Myocyte (in vitro differentiated cells): ENCODE measurements around the gene GRAMD1A. TPM values are rescaled to one million over a fixed set of nuclear protein-coding genes. Genes with fewer than 3 reads are reported as not detected.
"Not testable (repeated sequence)": the region's sequence is repeated elsewhere in the genome, so short reads cannot be mapped to it uniquely, and the experiment has no call there.

Experiments
- DNase-seq: peaks from one replicate; pipeline ENCODE4 v3.0.0-alpha.2; 2012; ENCODE audit warnings: low read depth
- total RNA-seq: library from RNA; depleted of rRNA; stranded (reverse); fragments of >200 nt; gene quantifications from 2 replicates; pipeline ENCODE4 v1.2.3, GENCODE V29; 2014

Gene GRAMD1A
- total RNA-seq, 1 donor from 2014 or later = 19.5 TPM

DNA sequence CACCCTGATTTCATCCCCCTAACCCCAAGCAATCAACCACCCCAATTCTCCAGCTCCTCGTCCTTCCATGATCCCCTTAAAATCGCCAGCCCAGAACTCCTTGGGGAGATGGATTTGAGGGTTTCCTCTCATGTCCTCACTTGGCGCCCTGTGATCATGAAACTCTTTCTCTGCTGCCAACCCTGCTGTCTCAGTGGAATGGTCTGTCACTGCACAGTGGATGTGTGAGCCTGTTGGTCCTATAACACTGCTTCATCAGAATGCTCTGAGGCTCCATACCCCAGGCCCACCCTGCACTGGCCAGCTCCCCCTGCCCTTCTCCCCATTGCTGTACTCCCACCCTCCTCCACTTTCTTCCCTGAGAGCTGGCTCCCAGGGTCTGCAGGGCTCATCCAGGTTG lies 23.5 kb upstream of the GRAMD1A start:
- no peak for DNase-seq

DNA sequence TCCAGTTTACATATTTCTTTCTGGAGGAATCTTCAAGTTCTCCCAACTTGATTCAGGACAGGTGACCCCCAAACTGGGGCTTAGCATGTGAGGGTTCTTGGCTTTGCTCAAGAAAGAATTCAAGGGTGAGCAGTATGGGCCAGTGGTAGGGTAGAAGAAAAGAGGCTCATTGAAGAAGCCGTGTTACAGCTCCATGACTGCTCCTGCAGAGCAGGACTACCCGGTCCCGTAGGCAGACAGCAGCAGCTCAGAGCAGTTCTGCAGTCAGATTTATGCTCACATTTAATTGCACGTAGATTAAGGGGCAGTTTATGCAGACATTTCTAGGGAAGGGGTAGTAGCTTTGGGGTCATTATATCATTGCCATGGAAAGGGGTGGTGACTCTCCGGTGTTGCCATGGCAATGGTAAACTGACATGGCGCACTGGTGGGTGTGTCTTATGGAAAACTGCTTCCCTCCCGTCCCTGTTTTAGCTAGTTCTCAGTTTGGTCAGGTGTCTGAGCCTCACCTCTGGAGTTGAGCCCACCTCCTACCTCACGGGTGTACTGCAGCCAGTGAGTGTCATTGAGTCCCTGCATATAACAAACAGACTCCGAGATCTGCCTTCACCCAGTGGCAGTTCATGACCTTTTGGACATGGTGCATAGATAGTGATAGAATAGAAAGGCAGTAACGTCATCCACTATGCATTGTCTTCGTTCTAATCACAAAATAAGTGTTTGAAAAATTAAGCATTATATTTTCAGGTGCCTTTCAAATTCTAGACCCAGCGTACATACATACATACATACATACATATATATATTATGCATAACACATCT lies 20.1 kb upstream of the GRAMD1A start:
- DNase-seq = no peak

GRCh38 chr19:34982275-34982674 lies 17.8 kb upstream of the GRAMD1A start:
- no peak for DNase-seq

- DNase-seq = no peak
These were observed 16.3 kb upstream of the GRAMD1A start for GRCh38 chr19:34983786-34984185.

DNA sequence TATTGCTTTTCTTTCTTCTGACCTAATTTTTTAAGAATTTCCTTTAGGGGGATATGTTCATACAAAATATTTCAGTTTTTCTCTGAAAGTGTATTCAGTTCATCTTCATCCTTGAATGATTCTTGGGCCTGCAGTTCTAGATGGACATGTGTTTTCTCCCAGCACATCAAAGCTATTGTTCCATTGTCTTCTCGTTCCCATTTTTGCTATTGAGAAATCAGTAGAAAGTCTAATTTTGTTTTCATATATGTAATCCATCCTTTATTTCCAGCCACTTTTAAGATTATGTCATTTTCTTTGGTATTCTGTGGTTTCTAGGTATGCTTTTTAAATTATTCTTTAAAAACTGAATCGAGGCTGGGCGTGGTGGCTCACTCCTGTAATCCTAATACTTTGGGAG lies 15.8 kb upstream of the GRAMD1A start:
- no peak for DNase-seq

DNA sequence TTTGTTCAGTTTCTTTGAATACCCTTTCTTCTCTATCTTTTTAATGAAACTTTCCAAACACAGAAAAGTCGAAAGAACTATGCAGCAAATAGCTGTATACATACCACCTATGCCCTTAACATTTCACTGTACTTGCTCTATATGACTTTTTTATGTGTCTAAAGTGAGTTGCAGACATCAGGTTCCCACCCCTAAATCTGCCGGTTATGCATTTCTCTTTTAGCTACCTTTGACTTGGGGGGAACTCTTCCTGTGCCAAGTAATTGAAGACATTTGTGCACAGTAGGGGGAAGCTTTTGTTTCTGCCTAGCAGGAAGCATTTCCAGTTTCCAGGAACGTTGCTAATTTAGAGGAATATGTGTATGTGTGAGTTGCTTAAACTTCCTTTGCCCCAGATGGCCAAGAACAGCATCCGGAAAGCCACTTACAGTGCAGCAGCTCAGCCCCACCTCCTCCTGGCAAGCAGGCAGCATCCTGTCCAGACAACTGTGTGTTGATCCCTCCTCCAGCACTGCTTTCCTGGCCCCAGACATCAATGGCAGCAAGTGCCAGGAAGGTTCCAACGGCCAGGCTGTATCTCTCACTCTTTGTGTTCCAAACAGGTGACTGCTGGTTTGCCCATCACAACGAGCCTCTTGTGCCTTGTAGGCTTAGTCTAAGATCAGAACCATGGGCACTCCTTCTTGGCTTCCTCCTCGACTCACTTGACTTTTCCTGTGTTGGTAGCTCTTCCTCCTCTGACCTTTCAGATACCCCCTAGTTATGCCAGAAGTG lies 14.7 kb upstream of the GRAMD1A start:
- no peak for DNase-seq

DNA sequence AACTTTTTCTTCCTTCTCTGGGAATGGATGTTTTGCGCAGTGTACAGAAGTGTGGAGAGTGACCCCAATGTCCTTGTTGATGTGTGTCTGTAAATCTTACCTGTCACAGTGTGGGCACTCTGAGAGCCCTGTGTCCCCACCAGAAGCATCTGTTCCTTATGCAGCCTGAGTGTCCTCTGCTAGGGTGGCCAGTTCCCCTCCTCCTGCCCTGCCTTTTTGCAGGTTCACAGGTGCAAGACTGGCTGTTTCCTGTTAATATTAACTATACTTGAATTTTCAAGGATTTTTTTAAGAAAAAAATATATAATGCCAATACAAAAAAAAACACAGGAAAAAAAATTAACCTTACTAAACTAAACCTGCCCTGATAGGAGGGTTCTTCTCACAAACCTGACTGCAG lies 12.0 kb upstream of the GRAMD1A start:
- DNase-seq = no peak

GRCh38 chr19:34989298-34989697 lies 10.8 kb upstream of the GRAMD1A start:
- no peak for DNase-seq

DNA sequence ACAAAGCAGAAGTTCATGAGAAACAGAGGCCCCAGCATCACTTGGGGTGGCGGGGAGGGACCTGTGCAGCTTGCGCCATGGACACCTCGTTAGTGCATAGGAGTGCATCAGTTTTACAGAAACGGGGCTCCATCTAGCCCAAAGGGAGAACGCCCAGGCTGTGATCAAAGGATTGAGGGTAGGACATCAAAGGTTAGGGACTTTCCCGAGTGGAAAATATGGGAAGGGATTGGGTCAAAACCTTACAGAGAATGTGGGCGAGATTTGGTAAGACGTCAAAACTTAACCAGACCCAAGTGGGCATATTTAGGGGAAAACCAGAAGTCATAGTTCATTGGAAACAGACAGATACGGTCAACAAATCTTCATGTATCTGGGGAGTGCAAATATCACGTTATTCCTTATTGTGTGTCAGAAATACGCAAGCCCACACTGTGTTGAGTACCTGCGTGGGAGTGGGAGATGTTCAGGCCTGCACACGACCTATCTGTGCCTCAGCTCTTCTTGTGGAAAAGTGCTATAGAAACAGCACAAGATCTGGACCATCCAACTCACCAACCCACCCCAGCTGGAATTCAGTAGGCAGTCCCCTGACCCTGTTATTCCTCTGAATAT lies 9.4 kb upstream of the GRAMD1A start:
- no peak for DNase-seq

GRCh38 chr19:34991542-34992333 lies 8.4 kb upstream of the GRAMD1A start:
- DNase-seq = no peak

GRCh38 chr19:34992582-34992981 lies 7.5 kb upstream of the GRAMD1A start:
- DNase-seq = not testable (repeated sequence)

GRCh38 chr19:34994286-34994642 lies 5.9 kb upstream of the GRAMD1A start:
- DNase-seq = no peak

GRCh38 chr19:34994643-34995541 lies 5.2 kb upstream of the GRAMD1A start:
- DNase-seq = no peak

DNA sequence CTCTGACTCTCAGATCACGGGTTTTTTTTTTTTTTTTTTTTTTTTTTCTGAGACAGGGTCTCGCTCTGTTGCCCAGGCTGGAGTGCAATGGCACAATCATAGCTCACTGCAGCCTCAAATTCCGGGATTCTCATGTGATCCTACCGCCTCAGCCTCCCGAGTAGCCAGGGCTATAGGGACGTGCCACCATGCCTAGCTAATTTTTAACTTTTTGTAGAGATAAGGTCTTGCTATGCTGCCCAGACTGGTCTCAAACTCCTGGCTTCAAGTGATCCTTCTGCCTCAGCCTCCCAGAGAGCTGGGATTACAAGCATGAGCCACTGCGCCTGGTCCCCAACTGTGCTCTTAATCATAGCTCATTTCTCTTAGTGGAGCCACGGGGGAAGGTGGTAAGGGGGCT lies 4.6 kb upstream of the GRAMD1A start:
- DNase-seq = no peak

DNA sequence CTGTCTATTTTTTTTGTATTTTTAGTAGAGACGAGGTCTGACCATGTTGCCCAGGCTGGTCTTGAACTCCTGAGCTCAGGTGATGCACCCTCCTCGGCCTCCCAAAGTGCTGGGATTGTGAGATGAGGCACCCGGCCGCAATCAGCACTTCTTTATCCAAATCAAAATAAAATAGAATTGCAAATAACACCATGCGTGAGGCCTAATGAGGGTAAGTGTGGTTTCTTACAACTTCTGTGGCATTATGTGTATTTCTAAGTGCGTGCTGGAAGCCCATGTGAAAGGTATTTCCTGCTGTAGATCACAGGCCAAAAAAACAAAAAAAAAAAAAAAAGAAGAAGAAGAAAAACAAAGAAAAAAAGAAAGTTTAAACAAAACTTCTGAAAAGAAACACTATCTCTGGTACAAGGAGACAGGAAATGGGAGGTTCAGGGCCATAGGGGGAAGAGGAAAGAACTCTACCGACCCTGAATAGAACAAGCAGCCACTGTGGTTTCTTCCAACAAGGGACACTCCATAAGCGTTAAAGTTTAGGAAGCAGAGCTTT lies 3.0 kb upstream of the GRAMD1A start:
- DNase-seq = no peak

- DNase-seq = not testable (repeated sequence)
These were observed 1.9 kb upstream of the GRAMD1A start for GRCh38 chr19:34998224-34998623.

GRCh38 chr19:34998777-34999497 lies 1.2 kb upstream of the GRAMD1A start:
- no peak for DNase-seq

DNA sequence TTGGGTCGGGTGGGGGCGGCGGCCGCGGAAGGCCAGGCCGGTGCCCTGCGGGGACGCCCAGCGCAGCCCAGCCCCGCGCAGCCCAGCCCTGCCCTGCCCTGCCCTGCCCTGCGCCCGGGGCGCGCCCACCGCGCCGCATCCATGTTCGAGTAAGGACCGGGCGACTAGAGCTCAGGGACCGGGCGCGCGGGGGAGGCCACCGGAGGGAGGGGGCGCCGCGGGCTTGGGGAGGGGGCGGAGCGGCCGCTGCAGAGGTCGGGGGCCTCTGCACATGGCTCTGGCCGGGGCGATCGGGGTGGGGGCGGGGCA lies 169 bp downstream of the GRAMD1A start:
- no peak for DNase-seq

GRCh38 chr19:35000647-35001501 lies 751 bp downstream of the GRAMD1A start:
- peak; percentile 43 for DNase-seq
